ENCODE results near the gene BOC.

DNA sequence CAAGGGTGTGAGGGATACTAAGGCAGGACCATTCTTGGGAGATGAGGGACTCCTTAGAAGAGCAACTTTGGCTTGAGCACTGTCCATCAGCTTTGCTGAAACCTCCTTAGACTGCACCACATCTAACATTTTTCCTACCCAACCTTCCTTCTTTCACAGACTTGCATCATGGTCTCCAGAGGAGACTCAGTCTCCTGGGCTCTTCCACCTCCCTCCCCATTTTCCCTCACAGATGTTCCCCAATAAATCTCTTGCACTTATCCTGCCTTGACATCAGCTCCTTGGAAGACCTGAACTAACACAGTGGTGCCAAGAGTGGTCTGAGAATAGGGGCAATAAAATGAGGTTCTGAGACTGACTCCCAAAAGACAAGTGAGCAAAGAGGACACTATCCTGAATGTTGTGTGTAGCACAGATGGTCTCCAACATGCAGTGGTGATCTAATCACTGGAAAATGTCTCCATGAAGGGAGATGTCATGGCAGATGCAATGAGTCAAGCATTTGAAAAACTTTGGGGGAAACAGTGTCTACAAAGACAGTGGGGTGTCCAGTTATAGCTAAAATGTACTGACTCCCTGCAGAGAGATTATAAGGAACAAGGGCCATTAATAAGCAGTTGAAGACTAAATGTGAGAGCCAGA is 26.0 kb upstream of the BOC start:
- TF ChIP-seq, protein P1, sequence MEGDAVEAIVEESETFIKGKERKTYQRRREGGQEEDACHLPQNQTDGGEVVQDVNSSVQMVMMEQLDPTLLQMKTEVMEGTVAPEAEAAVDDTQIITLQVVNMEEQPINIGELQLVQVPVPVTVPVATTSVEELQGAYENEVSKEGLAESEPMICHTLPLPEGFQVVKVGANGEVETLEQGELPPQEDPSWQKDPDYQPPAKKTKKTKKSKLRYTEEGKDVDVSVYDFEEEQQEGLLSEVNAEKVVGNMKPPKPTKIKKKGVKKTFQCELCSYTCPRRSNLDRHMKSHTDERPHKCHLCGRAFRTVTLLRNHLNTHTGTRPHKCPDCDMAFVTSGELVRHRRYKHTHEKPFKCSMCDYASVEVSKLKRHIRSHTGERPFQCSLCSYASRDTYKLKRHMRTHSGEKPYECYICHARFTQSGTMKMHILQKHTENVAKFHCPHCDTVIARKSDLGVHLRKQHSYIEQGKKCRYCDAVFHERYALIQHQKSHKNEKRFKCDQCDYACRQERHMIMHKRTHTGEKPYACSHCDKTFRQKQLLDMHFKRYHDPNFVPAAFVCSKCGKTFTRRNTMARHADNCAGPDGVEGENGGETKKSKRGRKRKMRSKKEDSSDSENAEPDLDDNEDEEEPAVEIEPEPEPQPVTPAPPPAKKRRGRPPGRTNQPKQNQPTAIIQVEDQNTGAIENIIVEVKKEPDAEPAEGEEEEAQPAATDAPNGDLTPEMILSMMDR (IDR thresholded peaks at IDR 0.05) = no peak
- no peak for TF ChIP-seq POLR2A (IDR thresholded peaks at IDR 0.05)
